GM18526 (cell line): Measurements from ENCODE around the gene ADGRG6.

Experiments used
- POLR2A ChIP-seq: IDR thresholded peaks from 3 replicates; pipeline ENCODE4 v1.6.1; 2011; ENCODE audit not compliant: insufficient read length; ENCODE audit errors: extremely low read depth

ADGRG6 gene

GRCh38 chr6:142374091-142374770 is 72.4 kb downstream of the ADGRG6 start:
- TF ChIP-seq POLR2A: no peak

- no peak for TF ChIP-seq POLR2A
Observed at GRCh38 chr6:142374965-142375733, 73.3 kb downstream of the ADGRG6 start.

GRCh38 chr6:142376115-142376514 is 74.3 kb downstream of the ADGRG6 start:
- TF ChIP-seq POLR2A: no peak

GRCh38 chr6:142376800-142377496 is 75.1 kb downstream of the ADGRG6 start:
- no peak for TF ChIP-seq POLR2A

- TF ChIP-seq POLR2A: no peak
Observed at GRCh38 chr6:142377497-142377848, 75.7 kb downstream of the ADGRG6 start.

- TF ChIP-seq POLR2A: no peak
Observed at GRCh38 chr6:142378138-142378875, 76.5 kb downstream of the ADGRG6 start.

- TF ChIP-seq POLR2A: no peak
Observed at GRCh38 chr6:142380626-142381025, 78.8 kb downstream of the ADGRG6 start.

- no peak for TF ChIP-seq POLR2A
Observed at GRCh38 chr6:142381181-142381580, 79.4 kb downstream of the ADGRG6 start.

- TF ChIP-seq POLR2A: no peak
Observed at GRCh38 chr6:142381845-142382378, 80.1 kb downstream of the ADGRG6 start.

GRCh38 chr6:142384519-142385254 is 82.9 kb downstream of the ADGRG6 start:
- no peak for TF ChIP-seq POLR2A

- no peak for TF ChIP-seq POLR2A
Observed at GRCh38 chr6:142385352-142385751, 83.5 kb downstream of the ADGRG6 start.

- TF ChIP-seq POLR2A: no peak
Observed at GRCh38 chr6:142386657-142387056, 84.8 kb downstream of the ADGRG6 start.

- TF ChIP-seq POLR2A: no peak
Observed at GRCh38 chr6:142387997-142388815, 86.4 kb downstream of the ADGRG6 start.

GRCh38 chr6:142395266-142395665 is 93.5 kb downstream of the ADGRG6 start:
- no peak for TF ChIP-seq POLR2A

GRCh38 chr6:142395768-142396231 is 94.0 kb downstream of the ADGRG6 start:
- no peak for TF ChIP-seq POLR2A
